ENCODE measurements around the gene CFAP77.

The CFAP77 gene

DNA sequence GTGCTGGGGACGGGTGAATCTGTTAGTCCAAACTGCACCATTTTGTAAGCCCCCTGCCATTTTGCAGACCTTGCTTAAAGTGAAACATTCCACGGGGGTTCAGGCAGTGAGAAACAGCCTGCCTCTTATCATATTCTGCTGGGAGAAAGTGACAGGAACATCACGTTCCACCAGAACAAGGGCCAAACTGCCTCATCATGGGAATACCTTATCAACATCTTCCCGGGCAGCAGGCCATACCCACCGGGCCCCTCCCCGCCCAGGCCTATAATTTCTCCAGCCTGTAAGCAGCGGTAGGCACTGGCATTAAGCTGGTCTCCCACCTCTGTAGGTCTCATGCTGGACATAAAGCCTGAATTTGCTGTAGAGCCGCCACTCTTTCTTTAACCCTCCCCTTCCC lies 1.5 kb upstream of the CFAP77 start:
- no peak for DNase-seq (ENCODE audit: low spot score)

DNA sequence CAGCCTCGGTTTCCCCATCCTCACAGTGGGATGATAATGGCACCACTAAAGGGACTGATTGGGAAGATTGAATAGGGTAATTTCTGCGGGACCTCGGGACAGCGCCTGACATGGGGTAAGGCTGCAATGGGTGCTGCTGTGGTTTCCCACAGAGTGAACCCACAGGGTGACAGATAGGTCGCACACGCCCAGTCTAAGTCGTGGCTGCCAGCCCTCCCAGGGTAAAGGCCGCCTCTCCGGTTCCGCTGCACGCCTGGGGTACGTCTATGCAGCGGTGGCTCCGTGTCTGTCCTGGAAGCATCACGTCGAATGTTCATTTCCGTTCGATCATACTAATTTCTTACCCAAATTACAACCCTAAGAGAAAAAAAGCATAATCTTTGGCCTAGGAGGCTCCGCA lies 631 bp downstream of the CFAP77 start:
- no peak for DNase-seq (ENCODE audit: low spot score)

DNA sequence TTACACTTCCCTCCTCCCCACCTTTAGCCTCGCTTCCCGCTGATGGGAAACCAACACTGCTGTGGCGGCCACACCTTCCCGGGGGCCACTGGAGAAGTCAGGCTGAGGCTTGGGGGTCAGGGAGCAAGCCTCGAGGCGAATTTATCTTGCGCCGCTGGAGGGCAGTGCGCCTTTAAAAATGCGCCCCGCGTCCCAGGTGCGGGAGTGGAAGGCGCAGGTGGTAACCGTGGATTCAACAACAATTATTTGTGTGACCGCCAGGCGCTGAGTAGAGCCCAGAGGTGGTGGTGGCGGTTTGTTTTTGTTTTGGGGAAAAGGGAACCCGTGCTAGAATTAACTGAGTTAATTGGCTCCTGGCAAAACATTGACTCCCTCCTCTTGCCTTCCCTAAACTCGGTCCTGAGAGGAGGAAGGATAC lies 1.1 kb downstream of the CFAP77 start:
- peak; percentile 79 for DNase-seq (ENCODE audit: low spot score)

DNA sequence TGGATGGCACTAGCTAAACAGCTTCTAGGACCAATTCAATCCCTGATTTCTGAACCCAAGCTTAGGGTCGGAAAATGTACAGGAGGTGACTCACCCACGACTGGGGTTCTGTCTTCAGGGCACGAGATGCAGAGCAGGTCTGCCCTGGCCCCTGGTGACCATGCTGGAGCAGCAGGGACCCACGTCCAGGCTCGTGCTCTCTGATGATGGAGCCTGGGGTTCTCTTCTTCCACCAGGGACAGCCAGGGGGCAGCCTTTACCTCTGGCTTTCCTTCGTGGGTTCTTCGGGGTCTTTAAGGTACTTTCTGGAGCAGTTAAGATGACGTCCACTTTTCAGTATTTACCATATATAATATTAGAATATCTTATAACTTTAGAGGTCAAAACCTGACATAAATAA lies 2.1 kb downstream of the CFAP77 start:
- DNase-seq (ENCODE audit: low spot score) = peak; percentile 43

DNA sequence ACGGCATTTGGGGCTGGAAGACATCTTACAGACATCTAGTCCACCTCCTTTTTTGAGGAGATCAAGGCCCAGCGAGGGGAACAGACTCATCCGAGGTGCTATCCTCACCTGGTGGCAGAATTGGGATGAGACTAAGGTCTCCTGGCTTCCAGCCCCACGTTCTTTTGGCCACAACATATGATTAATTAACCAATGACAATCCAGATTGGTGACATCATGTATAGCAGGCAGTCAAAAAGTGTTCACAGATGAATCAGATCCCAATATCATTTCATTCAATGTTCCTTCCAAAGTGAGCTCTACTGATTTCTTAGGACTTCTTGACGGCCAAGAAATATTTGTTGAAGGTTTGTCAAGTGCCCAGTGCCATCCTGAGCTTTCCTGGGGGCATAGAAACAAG lies 3.9 kb downstream of the CFAP77 start:
- no peak for DNase-seq (ENCODE audit: low spot score)

DNA sequence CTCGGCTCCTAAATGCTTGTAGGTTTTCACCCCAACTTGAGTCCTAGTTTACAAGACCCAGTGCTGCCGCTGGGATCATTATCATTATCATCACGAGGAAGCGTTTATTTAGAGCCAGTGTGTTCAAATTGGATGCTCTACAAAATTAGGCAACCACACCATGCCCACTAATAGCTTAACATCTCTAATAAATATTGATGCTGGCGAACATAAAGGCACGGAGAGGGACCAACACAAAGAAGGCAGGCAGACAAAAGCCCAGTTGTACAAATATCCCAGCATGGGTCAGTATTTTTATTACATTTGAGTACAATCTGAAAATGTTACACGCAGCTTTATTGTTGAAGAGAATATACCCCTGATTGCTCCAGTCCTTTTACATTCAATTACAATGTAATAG lies 4.7 kb downstream of the CFAP77 start:
- no peak for DNase-seq (ENCODE audit: low spot score)

DNA sequence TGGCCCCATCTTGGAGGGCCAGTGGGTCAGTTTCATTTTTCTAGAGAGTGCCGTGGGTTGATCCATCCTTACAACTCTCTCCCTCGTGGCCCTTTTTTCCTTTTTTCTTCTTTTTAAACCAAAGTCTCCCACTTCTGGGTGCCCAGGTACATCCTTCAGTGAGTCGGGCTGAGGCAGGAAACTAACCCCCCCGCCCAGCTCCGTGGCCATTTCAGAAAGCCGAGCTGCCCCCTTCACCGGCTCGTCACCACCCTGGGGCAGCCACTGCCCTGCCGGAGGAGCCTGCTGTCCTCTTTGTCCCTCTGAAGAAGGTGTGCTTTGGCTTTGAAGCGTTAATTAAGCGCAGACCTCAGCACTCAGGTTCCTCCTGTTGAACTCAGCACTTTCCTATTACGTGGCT lies 5.2 kb downstream of the CFAP77 start:
- no peak for DNase-seq (ENCODE audit: low spot score)

DNA sequence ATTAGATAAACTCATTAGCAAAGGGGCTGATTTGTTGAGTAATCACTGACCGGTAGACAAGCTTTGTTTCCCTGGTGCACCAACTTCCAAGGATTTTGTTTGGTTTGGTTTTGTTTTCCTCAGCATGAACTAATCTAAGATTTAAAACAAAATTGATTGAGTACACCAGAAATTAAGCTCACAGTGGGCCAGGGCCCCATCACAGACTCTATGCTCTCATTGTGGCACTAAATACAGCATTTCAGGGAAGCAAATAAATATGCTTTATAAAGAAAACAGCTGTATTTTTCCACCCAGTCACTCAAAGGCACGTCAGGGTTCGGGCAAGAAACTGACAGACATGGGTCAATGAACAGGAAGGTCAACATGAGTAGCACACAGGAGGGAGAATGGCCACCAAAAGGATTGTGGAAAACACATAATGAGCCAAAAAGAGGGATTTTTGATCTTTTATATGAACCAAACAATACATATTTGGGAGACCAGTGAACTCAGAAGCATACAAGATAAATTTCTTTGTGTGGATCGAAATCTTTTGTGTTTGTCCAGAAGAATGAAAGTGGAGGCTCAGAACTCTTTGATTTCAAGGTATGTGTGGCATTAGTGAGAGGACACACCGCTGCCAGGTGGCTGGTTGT lies 8.8 kb downstream of the CFAP77 start:
- DNase-seq (ENCODE audit: low spot score) = no peak

DNA sequence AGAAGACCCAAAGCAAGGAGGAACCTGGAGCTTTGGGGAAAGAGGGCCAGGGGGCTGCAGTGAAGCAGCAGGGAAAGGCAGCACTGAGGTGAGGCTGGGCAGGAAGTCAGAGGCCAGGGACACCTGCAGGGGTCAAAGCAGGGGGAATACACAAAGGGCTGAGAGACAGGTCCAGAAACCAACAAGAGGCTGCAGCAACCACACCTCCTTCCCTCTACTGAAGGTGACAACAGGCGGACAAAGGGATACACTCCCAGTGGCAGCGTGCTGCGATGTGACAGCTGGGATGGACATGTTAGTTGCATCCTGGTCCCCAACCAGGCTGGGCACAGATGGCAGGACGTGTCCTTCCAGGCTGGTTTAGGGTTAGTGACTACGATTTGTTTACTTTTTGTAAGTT lies 12.6 kb downstream of the CFAP77 start:
- no peak for DNase-seq (ENCODE audit: low spot score)

DNA sequence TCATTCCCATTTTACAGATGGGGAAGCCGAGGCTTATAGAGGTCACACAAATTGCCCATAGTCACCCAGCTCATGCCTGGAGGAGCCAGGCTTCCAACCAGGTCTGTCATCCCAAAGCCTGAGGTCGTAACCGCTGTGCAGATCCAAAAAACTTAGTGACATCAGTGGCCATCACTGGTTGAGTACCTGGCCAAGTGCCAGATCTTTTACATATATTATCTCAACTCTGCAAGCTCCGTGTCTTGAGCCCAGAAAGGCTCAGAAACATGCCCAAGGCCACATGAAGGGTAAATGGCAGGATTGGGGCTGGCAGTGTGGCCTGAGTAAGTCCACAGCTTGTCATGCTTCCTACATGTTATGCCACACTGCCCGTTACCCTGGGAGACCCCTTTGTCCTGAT lies 13.5 kb downstream of the CFAP77 start:
- DNase-seq (ENCODE audit: low spot score) = no peak

DNA sequence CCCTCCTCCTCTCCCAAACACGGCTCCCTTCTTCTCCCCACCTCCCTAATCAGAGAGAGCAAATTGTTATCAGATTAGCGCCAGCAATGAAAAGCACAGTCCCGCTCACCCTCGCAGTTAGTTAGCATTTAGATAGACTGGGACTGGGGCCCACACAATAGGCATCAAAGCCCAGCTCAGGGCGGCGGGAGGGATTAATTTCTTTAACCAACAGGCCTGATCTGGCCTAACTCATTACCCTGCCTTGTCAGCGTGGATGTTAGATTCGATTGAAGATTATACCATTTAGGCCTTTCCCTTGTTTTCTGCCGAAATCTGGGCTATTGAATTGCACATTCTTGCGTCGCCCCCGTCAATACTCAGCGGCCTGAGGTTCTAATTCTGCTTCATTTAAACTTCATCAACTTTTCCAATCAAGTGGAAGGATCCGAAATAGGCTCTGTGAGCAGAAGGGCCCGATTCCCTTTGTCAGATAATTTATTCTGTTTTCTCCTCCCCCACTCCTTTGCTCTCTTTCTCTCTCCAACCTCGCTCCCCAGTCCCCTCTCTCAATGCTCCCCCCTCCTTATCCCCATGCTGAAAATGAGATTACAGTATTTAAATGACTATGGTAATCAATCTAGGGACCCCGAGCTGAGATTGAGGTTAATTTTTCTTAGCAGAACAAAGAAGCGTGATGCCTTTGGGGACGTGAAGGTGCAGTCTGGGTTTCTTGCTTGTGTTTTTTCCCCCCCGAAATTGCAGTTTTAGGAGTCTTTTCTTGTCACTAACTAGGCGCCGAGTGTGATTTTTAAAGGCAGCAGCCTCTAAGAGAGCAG lies 15.1 kb downstream of the CFAP77 start:
- DNase-seq (ENCODE audit: low spot score) = peak; percentile 42

DNA sequence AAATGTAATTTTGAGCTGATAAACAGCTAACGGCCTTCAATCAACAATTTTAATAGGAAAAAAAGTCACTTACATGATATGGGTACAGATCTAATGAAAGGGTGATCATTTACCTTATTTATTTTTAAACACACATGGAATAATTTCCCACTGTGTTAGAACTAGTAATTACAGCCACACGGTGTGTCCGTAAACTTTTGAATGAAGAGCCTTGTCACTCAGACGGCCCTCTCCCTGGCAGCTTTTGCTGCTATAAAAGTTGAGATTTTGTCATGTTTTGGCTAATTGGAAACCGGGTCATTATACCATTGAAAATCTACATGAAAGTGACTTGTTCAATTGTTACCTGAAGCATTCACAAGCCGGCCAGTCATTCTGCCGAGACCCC lies 15.7 kb downstream of the CFAP77 start:
- no peak for DNase-seq (ENCODE audit: low spot score)

DNA sequence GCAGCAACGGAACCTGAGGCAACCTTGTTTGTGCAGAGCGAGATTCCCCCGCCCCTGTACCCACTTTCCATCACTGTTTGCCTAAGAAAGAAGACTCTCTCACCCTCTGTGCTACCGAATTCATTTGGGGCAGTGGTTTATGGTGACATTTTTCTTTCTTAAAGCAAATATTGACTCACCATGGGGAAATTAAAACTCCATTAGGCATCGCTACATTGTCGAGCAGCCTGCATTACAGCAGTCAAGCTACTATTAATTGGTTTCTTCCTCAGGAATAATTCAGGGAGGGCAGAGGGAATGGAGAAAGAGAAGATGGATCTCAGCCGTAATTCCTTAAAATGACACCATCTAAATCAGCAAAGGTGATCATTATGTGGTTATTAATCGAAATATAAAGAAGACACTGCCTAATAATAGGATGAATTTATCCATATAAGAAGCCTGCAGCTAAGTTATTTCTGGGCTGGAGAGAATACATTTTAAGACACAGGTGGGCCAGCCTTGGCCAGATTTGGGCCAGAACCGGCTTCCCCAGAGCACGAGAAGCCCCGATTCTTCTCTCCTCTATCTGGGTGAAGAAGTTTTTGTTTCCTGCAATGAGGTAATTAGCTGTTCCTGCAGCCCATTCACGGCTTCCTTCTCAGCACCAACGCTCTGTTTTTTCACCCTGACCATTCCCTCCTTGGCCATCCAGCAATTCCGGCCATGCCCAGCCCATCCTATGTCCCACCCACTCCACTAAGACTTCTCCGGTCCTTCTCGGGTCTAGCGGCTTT lies 16.8 kb downstream of the CFAP77 start:
- DNase-seq (ENCODE audit: low spot score) = no peak

DNA sequence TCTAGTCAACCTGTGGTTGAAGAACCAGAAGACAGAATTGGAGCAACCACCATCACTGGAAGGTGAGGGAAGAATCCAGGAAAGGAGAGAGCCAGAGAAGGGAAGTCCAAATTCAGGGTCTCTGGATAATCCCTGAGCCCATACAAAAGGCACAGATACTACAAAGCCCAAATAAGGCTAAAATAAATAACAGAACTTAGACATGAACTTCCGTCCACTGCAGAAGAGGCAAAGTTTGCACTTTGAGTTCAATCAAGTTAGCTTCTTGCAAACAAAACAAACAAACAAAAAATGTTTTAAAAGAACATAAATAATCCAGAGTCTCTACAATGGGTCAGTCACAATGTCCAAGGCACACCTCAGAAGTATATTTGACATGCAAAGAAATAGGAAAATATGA lies 21.0 kb downstream of the CFAP77 start:
- DNase-seq (ENCODE audit: low spot score) = no peak

DNA sequence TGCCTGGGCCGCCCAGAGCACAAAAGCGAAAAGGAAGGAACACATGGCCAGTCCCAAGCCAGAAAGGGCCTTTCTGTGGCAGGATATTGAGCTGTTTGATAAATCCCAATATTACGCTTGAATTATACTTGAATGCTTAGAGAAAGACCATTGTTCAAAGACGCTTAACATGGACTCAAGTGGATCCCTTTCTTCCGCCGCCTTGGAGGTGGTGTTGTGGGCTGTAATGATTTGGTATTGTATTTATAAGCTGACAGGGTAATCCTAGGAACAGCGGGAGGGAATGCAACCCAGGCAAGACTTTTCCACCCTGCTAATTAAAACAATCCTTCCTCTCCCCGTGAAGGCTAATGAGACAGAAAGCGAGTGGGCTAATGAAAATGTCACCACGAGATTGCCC lies 24.9 kb downstream of the CFAP77 start:
- DNase-seq (ENCODE audit: low spot score) = no peak

DNA sequence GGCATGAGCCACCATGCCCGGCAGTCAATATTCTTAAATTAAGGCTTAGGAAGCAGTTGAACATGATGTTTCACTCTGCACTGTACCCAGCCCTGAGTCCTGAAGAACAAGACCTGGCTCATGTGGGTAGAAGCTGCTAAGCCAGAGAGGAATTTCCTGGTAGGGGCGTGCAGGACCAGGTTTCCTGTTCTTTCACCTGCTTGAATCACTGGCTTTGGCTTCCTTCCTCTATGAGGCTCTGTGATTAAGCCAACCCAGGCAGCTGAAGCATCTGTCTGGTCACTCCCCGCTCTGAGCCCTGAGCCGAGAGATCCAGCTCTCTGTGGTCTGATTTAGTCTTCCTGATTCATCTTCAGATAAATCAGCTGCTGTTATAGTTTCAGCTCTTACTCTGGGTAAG lies 29.1 kb downstream of the CFAP77 start:
- DNase-seq (ENCODE audit: low spot score) = no peak

DNA sequence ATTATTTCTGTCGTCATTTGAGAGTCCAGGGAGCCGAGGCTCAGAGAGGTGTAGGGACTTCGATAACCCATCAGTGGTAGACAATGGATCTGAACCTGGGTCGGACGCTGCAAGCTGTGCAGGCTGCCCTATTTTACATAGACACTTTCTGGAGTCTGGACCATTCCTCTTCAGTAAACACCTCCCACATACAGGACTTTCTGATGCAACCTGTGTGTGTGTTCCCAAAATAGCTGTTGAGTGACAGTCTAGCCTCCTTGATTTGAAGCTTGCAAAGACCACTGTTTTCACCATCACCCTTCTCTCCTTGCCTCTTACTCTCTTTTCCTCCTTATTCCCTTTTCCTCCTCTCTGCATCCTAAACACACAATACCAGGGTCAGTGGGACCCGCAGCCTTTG lies 30.7 kb downstream of the CFAP77 start:
- no peak for DNase-seq (ENCODE audit: low spot score)

DNA sequence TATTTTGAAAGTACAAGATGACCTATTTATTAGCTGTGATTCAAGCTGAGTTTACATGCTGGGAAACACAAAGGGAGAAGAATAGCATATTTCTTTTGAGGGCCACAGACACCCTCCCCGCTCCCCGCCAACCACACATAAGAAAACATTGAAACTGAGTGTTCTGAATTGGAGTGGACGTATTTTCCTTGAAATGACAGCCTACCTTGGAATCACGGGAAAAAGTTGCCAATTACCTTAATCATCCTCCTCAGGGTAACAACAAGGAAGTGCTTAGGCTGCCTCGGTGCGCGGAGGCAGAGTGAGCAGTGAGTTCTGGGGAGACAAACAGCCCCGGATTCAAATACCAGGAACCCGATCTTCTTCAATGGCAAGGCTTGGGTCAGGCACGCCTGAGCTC lies 31.4 kb downstream of the CFAP77 start:
- DNase-seq (ENCODE audit: low spot score) = no peak

DNA sequence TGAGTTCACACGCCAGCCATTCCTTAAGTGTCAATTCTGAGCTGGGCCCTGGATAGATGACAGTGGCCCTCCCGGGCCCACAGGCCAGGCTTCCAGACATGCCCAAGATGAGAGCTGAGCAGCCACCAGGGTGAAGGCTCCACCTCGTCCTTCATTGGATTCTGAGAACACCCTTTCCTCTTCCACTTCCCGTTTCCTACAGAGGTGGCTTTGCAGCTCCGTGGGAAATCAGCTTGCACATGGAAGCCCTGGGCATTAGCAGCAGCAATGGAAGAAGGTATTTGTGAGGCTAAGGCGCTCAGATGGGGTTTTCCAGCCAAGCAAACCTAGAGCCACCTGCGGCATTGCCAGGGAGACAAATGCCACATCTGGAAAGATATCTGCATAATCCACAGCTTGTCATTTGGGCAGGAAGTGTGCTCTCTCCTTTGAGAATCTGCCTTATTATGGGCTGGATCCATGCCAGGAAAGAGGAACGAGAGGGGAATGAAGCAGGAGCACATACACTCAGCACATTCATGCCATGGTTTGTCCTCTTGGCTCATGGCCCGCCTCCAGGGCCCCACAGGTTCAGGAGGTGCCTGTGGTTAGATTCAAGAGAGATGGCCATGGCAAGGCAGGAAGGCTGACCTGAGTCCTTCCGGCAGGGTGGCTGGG lies 34.1 kb downstream of the CFAP77 start:
- DNase-seq (ENCODE audit: low spot score) = no peak

DNA sequence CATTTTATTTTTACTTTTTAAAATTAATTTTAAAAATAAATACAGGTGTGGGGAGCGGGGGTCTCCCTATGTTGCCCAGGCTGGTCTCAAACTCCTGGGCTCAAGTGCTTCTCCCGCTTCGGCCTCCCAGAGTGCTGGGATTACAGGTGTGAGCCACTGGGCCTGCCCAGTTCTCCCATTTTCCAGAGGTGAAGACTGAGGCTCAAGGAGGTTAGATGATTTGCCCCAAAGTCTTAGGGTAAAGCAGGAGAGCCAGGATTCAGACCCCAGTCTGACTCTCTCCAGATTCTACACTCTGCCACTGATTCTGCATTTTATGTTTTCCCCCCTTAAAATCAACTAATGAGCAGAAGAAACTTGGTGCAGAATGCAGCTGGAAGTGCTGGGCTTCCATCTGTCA lies 36.9 kb downstream of the CFAP77 start:
- DNase-seq (ENCODE audit: low spot score) = no peak

DNA sequence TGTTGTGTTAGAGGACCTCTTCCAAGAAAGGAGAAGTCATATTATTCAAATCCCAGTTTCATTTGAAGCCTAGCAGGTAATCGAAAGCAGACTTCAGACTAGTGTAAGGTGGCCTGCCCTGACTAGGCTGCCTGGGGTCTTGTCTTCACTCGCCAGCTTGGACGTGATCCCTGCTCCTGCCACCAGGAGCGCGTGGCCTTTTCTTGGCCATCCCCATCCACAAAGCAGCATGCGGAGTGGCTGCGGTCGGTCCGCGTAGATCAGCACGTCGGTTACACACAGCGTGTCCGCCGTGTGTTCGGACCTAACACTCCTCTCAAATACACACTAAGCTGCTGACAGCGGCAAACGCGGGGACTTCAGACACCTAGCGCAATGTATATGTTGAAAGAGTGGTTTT lies 37.3 kb downstream of the CFAP77 start:
- DNase-seq (ENCODE audit: low spot score) = peak; percentile 78

DNA sequence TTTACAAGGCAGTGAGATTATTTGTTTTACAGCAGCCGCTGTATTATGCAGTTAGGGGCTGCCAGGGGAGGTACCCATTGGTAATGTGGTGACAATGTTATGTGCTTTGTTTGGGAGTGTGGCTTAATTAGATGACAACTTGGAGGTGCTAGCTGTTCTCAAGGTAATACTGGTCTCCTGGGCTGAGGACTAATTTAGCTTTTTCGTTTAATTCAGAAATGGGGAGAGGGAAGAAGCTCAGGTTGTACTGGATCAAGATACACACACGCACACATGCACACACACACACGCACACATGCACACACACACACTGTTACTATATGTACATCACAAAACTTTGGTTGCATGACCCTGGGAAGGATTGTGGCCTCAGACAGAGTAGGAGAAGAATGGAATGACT lies 37.9 kb downstream of the CFAP77 start:
- no peak for DNase-seq (ENCODE audit: low spot score)

DNA sequence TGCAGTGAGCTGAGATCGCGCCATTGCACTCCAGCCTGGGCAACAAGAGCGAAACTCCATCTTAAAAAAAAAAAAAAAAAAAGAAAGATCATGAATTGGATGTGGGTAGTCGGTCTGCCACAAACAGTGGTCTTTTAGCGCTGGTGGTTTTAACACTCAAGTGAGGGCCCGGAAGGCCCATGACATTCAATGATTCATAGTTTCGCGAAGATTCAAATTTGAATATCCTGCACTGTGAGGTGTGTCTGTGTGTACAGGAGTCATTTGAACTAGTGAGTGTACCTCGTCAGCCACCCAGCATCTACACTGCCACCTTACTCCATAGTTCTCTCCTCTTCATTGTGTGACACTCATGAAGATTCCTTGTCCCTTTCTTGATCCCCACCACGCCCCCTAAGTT lies 41.3 kb downstream of the CFAP77 start:
- no peak for DNase-seq (ENCODE audit: low spot score)
